ENCODE results near the gene ARIH1. TPM values are rescaled to one million over a fixed set of nuclear protein-coding genes. Genes with fewer than 3 reads are reported as not detected.
A peak's percentile ranks its signal among the peaks of the same experiment; 100 is the strongest.
"Not testable (repeated sequence)": the region's sequence is repeated elsewhere in the genome, so short reads cannot be mapped to it uniquely, and the experiment has no call there.

The ARIH1 gene
- total RNA-seq, 1 donor = 26.9 TPM

DNA sequence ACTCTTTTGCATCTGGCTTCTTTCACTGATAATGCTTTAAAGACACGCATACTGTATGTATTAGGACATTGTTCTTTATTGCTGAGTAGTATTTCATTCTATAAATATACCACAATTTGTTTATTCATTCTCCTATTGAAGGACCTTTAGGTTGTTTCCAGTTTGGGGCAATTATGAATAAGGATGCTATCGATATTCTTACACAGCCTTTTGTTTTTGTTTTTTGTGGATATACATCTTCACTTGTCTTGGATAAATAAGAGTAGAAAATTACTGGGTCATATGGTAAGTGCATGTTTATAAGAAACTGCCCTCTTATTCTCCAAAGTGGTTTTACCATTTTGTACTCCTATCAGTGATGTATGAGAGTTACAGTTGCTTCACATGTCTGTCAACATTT lies 118.5 kb downstream of the ARIH1 start:
- no peak for DNase-seq (ENCODE audit: low read depth in 2 of 3, low spot score in 2 of 3)

DNA sequence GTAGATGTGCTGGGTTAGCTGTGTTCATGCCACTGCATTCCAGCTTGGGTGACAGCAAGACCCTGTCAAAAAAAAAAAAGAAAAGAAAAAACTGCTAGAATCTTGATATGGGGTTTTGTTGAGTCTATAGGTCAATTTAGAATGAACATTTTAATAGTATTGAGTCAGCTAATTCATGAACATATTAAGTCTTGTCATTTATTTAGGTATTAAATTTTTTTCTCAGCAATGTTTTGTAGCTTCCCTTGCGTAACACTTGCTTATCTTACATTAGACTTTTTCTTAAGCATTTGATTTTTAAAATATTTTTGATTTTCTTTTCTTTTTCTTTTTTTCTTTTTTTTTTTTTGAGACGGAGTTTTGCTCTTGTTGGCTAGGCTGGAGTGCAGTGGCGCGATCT lies 119.7 kb downstream of the ARIH1 start:
- DNase-seq (ENCODE audit: low read depth in 2 of 3, low spot score in 2 of 3) = no peak

DNA sequence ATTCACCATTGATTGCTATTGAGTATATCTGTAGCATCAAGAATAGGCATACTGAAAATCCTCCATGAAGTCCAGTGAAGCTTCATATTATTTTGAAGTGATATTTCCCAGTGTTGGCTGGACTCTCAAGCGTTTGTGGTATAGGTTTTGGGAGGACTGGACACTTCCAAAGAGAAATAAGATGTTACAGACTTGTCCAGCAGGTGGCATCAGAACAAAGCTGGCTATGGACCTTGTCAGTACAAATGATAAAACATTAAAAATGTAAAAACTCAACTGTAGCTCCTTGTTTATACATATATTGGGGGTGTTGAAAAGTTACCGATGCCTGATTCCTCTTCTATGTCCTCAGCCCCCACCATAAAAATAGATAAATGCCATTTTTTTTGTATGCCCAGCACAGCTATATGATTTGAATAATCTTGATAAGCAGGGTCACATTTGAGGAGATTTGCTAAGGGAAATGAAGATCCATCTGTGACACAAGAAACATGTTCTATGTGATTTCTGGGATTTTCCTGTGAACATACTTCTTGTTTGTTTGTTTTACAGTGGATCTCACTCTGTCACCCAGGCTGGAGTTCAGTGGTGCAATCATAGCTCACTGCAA lies 125.8 kb downstream of the ARIH1 start:
- DNase-seq (ENCODE audit: low read depth in 2 of 3, low spot score in 2 of 3) = peak in 2 of 3 donors; percentile 26 to 58

DNA sequence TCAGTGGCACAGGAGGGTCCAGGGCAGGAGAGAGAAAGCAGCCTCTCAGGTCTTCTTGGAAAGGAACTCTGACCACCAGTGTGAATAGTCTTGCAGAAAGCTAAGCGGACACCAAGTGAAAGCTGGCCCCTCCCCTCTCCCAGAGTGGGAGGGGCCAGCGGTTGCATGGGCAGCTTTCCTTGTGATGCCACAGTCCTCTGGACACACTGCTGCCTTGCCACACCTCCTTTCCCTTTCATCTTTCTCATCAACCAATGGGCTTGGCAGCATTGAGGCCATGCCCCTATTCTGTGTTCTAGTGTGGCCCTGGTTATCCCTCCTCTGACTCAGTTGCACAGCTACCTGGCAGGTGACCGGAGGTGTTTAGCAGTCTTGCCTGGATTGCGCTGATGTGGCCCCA lies 130.7 kb downstream of the ARIH1 start:
- no peak for DNase-seq (ENCODE audit: low read depth in 2 of 3, low spot score in 2 of 3)

DNA sequence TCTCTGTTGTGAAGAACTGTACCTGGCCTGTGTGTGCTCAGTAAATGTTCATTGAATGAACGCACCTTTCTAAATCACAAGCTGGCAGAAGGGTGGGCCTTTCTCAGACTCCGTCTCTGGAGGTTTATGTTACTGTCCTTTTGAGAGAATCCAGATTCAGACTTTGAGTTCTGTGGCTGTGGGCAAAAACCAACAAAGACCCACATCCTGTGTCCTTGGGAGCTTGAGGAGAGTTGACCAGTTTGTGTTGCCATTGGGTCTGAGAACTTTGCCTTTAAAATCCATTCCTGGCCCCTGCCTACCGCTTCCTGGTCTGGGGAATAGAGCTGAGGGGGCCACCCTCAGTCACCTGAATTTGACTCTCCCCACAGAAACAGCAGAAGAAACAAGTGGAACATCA lies 134.0 kb downstream of the ARIH1 start:
- DNase-seq (ENCODE audit: low read depth in 2 of 3, low spot score in 2 of 3) = not testable (repeated sequence)

DNA sequence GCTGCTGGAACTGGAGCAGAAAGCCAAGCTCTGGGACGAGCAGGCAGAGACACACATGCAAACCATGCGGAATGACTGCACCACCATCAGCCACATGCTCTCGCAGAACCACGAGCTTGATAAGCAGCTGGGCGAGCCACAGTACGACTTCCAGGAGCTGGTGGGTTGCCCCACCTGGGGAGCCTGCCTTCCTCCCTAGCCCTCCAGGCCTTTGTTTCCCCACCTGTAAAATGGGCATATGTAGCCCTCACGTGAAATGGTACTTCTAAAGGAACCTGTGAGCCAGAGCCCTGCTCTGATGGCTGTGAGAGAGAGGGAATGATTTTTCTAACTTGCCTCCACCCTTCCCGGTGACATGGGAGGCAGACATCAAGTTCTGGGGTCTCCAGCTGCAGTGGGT lies 135.7 kb downstream of the ARIH1 start:
- no peak for DNase-seq (ENCODE audit: low read depth in 2 of 3, low spot score in 2 of 3)

DNA sequence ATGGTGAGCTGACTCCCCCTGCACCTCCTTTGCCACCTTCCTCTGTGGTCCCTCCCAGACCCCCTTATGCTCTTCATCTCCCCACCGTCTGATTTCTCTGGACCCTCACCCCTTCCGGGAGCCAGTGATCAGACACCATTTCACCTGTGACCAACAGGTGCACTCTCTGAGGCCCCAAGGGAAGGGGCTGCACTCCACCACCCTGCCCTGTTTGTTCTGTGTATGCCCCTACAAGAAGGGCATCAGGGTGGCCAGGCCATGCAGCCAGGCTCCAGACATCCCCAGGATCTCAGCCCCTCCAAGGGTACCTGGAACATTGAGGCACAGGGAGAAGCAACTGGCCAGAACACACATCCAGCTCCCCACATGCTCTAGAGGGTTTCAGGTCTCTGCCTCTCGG lies 138.2 kb downstream of the ARIH1 start:
- DNase-seq (ENCODE audit: low read depth in 2 of 3, low spot score in 2 of 3) = not testable (repeated sequence)

DNA sequence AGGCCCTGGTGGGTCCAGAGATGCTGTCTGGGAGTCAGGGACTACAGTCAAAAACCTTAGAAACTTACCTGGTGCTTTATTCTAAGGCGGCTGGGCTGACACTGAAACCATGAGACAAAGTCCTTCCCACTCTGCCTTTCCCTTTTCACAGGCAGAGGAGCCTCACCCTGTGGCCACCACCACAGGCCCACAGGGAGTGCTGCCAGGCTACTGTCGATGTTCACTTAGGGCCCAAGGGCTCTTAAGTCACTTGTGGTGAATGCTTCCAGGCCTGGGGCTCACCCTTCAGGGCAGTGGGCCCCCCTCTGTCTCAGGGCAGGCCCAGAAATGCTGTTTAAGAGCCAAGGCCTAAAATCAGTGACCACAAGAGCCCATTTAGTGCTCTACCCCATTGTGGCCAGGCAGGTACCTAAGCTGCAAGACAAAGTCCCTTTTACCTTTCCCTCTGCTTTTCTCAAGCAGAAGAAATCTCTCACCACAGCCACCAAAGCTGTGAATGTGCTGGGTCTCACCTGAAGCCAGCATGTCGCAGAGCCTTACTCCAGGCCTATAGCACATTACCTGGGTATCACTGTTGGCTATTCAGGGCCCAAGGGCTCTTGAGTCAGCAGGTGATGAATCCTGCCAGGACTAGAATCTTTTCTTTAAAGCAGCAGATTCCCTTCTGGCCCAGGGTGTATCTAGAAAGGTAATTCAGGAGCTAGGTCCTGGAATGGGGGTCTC lies 140.8 kb downstream of the ARIH1 start:
- DNase-seq (ENCODE audit: low read depth in 2 of 3, low spot score in 2 of 3) = no peak

DNA sequence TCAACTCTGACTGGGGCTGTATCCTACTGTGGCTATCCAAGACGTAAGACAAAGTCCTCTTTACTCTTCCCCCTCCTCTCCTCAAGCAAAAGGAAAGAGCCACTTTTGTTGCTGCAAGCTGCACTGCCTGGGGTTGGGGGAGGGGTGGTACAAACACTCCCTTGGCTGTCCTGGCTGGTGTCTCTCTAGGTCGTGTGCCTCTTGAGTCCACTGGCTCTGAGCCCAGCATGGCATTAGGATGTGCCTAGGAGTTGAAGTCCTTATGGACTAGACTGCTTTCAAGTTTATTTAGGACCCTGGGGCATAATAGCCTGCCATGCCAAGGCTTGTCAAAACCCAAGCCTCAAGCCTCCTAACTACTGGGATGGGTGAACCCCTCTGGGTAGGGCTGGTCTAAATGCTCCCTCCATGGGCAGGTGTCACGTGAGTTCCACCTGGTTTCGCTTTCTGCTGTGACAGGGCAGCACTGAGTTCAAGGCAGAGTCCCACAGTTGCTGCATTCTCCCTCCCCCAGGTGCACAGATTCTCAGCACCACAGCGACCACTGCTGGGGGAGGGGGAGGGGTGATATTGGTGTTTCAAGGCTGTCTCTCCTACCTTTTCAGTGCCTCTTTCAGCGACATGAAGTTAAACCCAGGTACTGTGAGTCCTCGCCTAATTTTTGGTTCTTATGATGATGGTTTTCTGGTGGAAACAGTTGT lies 141.6 kb downstream of the ARIH1 start:
- DNase-seq (ENCODE audit: low read depth in 2 of 3, low spot score in 2 of 3) = not testable (repeated sequence)

DNA sequence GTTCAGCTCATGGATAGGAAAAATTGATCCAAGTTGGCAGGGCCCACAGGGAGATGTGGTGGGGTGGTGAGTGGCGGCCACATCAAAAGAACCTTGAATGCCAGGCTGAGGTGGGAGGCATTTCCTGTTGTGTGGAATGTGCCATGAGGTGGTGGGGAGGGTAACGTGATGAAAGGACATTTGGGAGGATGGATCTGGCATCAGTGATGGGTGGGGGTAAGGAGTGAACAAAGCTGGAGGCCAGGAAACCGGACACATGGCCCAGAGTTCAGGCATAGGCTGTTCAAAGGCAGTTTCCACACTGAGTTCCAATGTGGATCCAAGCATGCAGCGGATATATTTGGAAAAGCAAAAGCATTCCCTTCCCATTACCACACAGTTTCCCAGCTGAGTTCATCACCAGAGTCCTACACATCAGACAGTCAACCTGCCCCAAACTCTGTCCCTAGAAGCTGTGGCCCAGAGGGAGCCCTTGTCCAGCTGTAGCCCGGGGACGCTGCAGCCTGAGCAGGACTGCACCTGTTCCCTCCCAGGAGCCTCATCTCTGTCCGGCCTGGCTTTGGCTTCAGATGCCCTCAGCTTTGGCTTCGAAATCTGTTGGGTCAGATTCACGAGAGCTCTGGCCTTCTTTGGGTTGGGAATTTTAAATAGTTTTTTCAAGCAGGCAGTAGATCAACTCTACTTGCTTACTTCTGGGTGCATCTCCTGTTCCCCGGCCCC lies 142.5 kb downstream of the ARIH1 start:
- no peak for DNase-seq (ENCODE audit: low read depth in 2 of 3, low spot score in 2 of 3)

DNA sequence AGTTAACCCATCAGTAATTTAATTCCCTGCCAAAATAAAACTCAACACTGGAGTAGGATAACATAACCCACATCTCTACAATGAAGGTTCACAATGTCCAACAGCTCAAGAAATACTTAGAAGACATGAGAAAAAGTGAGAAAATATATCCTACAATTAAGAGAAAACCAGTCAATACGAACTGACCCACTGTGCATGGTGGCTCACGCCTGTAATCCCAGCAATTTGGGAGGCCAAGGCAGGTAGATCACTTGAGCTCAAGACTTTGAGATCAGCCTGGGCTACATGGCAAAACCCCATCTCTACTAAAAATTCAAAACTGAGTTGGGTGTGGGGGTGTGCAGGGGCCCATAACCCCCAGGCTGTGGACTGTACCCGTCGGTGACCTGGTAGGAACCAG lies 149.7 kb downstream of the ARIH1 start:
- DNase-seq (ENCODE audit: low read depth in 2 of 3, low spot score in 2 of 3) = not testable (repeated sequence)

DNA sequence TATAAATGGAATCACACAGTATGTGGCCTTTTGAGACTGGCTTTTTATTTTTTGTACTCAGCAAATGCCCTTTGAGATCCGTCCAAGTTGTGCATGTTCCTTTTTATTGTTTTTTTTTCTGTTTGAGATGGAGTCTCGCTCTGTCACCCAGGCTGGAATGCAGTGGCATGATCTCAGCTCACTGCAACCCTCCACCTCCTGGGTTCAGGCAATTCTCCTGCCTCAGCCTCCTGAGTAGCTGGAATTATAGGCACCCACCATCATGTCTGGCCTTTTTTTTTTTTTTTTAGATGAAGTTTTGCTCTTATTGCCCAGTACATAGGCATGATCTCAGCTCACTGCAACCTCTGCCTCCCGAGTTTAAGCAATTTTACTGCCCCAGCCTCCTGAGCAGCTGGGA lies 152.0 kb downstream of the ARIH1 start:
- not testable (repeated sequence) for DNase-seq (ENCODE audit: low read depth in 2 of 3, low spot score in 2 of 3)

DNA sequence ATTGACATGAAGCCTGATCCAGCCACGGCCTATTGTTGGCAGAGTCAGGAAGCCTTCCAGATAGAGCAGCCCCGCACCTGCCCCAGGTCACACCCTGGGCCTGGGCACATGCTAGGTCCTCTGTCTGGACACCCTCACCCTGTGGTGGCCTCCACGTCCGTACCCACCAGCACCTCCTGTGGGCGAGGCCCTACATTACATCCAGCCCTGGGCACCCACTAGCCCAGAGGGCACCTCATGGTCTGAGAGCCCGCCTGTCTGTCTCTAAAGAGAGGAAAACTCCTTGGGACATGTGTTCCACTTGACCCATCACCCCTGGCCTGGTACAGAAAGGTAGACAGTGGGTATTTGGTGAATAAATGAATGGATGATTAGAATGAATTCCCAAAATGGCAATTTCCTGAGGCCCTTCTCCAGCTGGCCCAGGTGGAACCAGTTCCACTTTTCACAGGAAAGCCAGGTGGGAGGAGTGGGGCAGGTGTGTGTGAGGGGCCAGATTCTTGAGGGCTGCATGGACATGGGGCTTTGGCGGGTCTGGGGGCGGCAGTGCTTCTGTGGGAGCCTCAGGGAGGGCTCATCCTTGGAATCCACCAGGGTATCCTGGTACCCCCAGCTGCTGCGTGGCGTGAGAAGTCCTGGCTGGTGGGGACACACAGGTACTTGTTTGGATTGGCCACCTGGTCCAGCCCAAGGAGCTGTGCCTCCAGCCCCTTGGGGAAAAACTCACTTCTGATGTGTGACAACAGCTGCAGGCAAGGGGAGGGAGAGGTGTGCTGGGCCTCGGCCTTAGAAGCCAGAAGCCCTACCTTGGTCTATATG lies 154.3 kb downstream of the ARIH1 start:
- DNase-seq (ENCODE audit: low read depth in 2 of 3, low spot score in 2 of 3) = not testable (repeated sequence)

DNA sequence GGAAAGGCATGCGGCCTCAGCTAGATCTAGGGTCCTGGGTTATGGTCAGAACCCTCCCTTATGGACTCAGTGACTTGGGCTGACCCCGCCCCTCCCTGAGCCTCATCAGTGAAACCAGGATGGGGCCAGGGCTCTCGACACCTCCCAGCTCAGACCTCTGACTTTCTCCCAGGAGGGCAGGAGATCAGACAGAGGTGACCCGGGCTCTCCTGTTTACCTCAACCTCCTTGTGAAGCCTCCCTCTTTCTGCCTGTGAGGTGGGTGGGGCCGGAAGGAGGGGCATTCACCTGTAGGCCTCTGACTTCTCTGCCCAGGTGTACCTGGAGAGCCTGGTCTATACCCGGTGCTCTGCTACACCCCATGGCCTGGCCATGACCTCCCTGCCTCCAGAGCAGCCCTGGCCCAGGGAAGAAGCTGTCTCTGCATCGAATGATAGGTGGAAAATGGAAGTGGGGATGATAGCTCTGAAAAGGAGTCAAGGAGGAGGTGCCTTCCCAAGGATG lies 155.0 kb downstream of the ARIH1 start:
- DNase-seq (ENCODE audit: low read depth in 2 of 3, low spot score in 2 of 3) = not testable (repeated sequence)

DNA sequence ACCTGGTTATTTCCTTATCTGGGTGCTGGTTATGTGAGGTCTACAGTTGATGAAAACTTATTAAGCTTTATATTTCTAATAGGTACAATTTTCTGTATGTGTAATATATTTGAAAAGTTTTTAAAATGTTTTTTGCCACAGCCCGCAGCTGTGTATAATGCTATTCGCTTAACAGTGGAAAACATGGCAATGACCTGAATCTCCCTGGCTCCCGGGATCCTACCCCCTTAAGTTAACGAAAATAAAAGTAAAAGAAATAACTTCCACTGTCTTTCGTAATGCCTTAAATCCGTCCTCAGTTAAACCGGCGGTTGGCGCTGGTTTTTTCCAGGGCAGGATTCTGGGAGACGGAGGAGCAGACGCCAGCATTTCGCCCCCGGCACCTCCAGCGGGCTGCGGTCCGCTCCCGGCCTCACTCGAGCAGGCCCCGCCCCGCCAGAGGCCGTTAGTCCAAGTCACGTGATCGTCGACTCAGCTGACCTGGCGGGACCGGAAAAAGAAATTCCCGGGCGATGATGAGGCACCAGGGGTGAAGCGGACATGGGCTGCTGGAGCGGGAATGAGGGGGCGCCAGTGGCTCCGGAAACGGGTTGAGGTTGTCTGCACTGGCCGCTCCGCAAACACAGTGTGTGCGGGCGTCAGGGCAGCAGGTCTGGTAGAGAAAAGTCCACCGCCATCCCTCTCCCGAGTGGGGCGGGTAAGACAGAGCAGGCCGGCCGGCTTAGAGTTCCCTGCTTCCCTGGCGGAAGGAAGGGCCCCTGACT lies 162.6 kb downstream of the ARIH1 start:
- peak in 2 of 3 donors; percentile 33 to 63 for DNase-seq (ENCODE audit: low read depth in 2 of 3, low spot score in 2 of 3)

DNA sequence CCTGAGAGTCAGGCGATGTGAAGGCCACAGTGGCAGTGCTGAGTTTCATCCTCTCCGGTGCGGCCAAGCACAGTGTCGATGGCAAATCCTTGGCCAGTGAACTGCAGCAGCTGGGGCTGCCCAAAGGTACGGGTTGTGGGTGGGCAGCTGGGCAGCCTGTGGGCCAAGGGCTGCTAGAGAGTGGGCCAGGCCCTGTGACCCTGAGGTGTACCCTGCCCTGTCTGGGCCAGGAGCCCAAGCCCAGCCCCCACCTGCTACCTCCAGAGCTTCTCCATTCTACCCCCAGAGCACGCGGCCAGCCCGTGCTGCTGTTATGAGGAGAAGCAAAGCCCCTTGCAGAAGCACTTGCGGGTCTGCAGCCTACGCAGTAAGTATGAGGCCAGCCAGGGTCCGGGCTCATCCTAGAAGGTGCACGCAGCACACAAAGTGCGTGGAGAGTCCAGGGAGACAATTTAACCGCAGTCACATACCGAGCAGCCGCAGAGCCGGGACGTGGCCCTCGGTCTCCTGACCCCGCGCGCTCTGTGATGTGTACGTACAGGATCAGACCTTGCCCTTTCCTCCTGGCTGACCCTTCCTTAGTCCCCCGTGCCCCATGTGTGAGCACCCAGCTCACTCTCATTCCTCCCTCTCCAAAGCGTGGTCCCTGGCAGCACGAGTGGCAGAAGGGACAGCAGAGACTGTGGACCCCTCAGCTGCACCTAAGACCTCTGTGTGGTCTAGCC lies 165.8 kb downstream of the ARIH1 start:
- DNase-seq (ENCODE audit: low read depth in 2 of 3, low spot score in 2 of 3) = not testable (repeated sequence)

DNA sequence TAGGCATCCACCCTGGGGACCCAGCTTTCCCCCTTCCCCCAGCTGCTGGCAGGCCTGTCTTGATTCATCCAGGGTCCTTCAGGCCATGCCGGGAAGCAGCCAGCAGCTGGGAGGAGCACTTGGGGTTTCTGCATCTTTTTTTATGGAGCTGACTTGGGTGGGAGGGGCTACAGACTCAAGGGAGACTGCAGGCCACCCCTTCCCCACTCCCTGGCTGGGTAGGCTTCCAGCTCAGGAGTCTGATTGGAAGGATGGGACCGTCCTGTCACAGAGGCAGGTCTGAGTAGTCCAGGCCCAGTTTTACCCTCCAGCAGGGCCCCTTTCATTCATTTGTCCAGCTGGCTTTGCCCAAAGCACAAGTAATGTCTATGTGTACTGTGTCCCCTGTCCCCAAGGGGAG lies 168.1 kb downstream of the ARIH1 start:
- DNase-seq (ENCODE audit: low read depth in 2 of 3, low spot score in 2 of 3) = not testable (repeated sequence)

DNA sequence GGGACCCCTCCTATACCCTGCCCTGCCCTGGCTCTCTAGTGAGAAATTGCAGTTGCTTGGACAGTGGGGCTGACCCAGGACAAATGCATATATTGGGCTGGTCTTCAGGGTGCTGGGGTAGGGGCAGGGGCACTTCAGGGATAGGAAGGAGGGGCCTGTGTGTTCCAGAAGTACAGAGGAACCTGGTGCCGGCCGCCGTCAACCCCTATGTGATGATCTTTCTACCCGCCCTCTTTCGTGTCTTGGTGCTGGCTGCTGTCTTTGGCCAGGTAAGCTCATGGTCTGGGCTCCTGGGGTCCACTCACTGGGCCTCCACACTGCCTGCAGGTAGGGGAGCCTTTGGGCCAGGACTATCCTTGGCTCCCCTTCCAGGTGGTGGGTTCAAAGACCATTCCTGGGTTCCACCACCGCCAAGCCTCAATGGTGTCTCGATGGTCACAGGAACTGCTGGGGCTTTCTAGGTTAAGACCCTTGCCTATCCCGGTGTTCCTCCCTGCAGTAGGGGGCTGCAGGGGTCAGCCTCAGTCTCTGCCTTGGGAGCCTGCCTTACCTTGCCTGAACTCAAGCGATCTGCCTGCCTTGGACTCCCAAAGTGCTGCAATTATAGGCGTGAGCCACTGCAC lies 174.6 kb downstream of the ARIH1 start:
- DNase-seq (ENCODE audit: low read depth in 2 of 3, low spot score in 2 of 3) = not testable (repeated sequence)

All from hematopoietic multipotent progenitor cell (in vitro differentiated cells).